HepG2 (cell line): Measurements from ENCODE around the gene SLC6A5. TPM values are rescaled to one million over a fixed set of nuclear protein-coding genes. Genes with fewer than 3 reads are reported as not detected.

Source experiments
- ASH2L ChIP-seq: fragments of 300-600, 200-600 bp; sonication (generic); IDR thresholded peaks from 2 replicates; pipeline ENCODE4 v1.7.0; 2017; ENCODE audit warnings: low read depth, mild to moderate bottlenecking, moderate library complexity, mixed read lengths, low read length; ENCODE audit not compliant: insufficient read length
- GTF3A ChIP-seq: sonication (generic); formaldehyde crosslinking; conservative IDR thresholded peaks from 2 replicates; pipeline ENCODE4 v1.4.0; 2020; ENCODE audit warnings: mild to moderate bottlenecking, missing genetic modification reagents
- HOXA5 ChIP-seq: sonication (generic); formaldehyde crosslinking; IDR thresholded peaks from 2 replicates; pipeline ENCODE4 v1.4.0; 2020; ENCODE audit warnings: missing genetic modification reagents
- MAFG ChIP-seq: sonication (generic); formaldehyde crosslinking; IDR thresholded peaks from 2 replicates; pipeline ENCODE4 v1.5.1; 2020; ENCODE audit warnings: mild to moderate bottlenecking, missing genetic modification reagents
- MEIS1 ChIP-seq: sonication (generic); formaldehyde crosslinking; IDR thresholded peaks from 2 replicates; pipeline ENCODE4 v1.9.0; 2021; ENCODE audit warnings: mild to moderate bottlenecking, missing genetic modification reagents, moderate library complexity, borderline replicate concordance
- NCOA5 ChIP-seq: sonication (generic); formaldehyde crosslinking; IDR thresholded peaks from 2 replicates; pipeline ENCODE4 v1.4.0; 2020; ENCODE audit warnings: missing genetic modification reagents
- NFE2L1 ChIP-seq: sonication (generic); formaldehyde crosslinking; IDR thresholded peaks from 2 replicates; pipeline ENCODE4 v1.4.0; 2020; ENCODE audit warnings: missing genetic modification reagents, mild to moderate bottlenecking, borderline replicate concordance
- NFIC ChIP-seq: IDR thresholded peaks from 2 replicates; pipeline ENCODE4 v1.6.1; 2012; ENCODE audit warnings: mild to moderate bottlenecking, low read length, inconsistent platforms
- POGK ChIP-seq: sonication (generic); formaldehyde crosslinking; conservative IDR thresholded peaks from 2 replicates; pipeline ENCODE4 v1.8.0; 2022; ENCODE audit warnings: mild to moderate bottlenecking, moderate library complexity, missing genetic modification reagents
- THYN1 ChIP-seq: sonication (generic); formaldehyde crosslinking; IDR thresholded peaks from 2 replicates; pipeline ENCODE4 v1.8.1; 2023; ENCODE audit warnings: low read depth, mild to moderate bottlenecking, moderate library complexity, missing genetic modification reagents, borderline replicate concordance
- TRIM22 ChIP-seq: fragments of 450-650 bp; IDR thresholded peaks from 2 replicates; pipeline ENCODE4 v1.6.1; 2017
- ZBTB4 ChIP-seq: sonication (generic); formaldehyde crosslinking; IDR thresholded peaks from 2 replicates; pipeline ENCODE4 v1.4.0; 2020; ENCODE audit warnings: missing genetic modification reagents, mild to moderate bottlenecking, borderline replicate concordance
- ZNF225 ChIP-seq: sonication (generic); formaldehyde crosslinking; IDR thresholded peaks from 2 replicates; pipeline ENCODE4 v1.4.0; 2020; ENCODE audit warnings: mild to moderate bottlenecking, missing genetic modification reagents
- ZNF430 ChIP-seq: sonication (generic); formaldehyde crosslinking; IDR thresholded peaks from 2 replicates; pipeline ENCODE4 v1.9.0; 2021; ENCODE audit warnings: mild to moderate bottlenecking, missing genetic modification reagents
- ZNF580 ChIP-seq: IDR thresholded peaks from 2 replicates; pipeline ENCODE4 v1.6.1; 2016; ENCODE audit warnings: low read depth, borderline replicate concordance
- ZNF709 ChIP-seq: sonication (generic); formaldehyde crosslinking; IDR thresholded peaks from 2 replicates; pipeline ENCODE4 v1.5.0; 2020; ENCODE audit warnings: mild to moderate bottlenecking, missing genetic modification reagents
- ZNF782 ChIP-seq: sonication (generic); formaldehyde crosslinking; IDR thresholded peaks from 2 replicates; pipeline ENCODE4 v1.4.0; 2020; ENCODE audit warnings: missing genetic modification reagents, mild to moderate bottlenecking, borderline replicate concordance
- ZNF883 ChIP-seq: sonication (generic); formaldehyde crosslinking; IDR thresholded peaks from 2 replicates; pipeline ENCODE4 v1.5.1; 2020; ENCODE audit warnings: mild to moderate bottlenecking, missing genetic modification reagents; ENCODE audit errors: not compliant biosample characterization
- polyA plus RNA-seq, 8 experiments: library from polyadenylated mRNA; depleted of rRNA in 3 of 8; stranded (reverse) in 7 of 8; unstranded in 1 of 8; fragments of >200 nt; fragmentation: Illumina TruSeq in 4 of 8; extraction: Trizol in 4 of 8; gene quantifications; 2 replicates each; pipeline versions ENCODE4 v1.2.1 to v1.2.3, GENCODE V29; 2011 to 2016; ENCODE audit warnings: low read depth in 4 of 8, missing spikeins in 1 of 8, mixed read lengths in 1 of 8; ENCODE audit not compliant: insufficient read depth in 1 of 8
- total RNA-seq, 5 experiments: library from RNA; depleted of rRNA; stranded (reverse); fragments of >200 nt; fragmentation: Illumina TruSeq; extraction: Trizol; gene quantifications; 2 replicates each; pipeline ENCODE4 v1.2.3, GENCODE V29; 2016; ENCODE audit warnings: low read depth in 1 of 5
- TF ChIP-seq, protein P1 (sequence below): sonication (generic); formaldehyde crosslinking; IDR thresholded peaks from 2 replicates; pipeline ENCODE4 v1.5.0; 2020; ENCODE audit warnings: mild to moderate bottlenecking, missing genetic modification reagents

SLC6A5 gene
- total and polyA plus RNA-seq, 2 of the 13 experiments (the other 11 are each of a cell fraction or from before 2014, with no cell fraction given) = not detected

DNA sequence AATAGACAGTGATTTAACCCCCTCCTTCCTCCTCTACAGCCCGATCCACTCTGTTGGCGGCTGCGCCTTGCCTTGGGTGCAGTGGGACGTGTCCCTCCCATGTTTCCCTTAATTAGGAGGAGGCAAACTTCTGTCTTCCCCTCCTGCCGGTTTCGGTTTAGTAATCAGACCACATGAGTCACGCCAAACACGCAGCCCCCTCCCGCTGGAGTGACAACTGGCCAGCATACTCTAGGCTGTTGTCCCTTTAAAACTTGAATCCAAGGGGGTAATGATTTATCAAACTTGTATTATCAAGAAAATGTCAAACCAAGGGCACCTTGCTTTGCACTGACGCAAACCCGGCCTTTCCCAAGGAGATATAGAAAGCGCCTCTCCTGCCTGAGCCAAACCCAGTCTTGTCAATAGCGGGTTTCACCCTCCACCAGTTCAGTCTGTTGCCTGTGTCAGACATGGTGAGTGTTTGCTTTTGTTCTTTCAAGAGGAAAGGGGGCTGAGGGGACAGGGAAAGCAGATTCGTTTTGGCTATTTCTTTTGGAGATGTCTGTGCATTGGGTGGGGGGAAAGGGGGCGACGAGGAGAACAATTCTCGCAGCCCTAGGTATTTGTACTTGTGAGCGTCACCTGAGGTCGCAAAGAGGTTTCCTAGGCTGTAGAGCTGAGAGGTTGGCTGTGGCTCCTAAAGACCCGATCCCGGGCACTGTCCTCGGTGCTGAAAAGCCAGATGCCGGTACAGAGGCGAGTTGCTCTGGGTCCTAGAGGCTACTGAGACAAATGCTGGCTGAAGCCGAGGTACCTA lies at the start of gene SLC6A5 (continued):
- TF ChIP-seq MAFG (CRISPR knock-in tag) = no peak
- TF ChIP-seq NCOA5 (CRISPR knock-in tag) = no peak
- TF ChIP-seq ZNF883 (CRISPR knock-in tag) = no peak
- no peak for TF ChIP-seq ZNF709 (CRISPR knock-in tag)
- TF ChIP-seq, protein P1, sequence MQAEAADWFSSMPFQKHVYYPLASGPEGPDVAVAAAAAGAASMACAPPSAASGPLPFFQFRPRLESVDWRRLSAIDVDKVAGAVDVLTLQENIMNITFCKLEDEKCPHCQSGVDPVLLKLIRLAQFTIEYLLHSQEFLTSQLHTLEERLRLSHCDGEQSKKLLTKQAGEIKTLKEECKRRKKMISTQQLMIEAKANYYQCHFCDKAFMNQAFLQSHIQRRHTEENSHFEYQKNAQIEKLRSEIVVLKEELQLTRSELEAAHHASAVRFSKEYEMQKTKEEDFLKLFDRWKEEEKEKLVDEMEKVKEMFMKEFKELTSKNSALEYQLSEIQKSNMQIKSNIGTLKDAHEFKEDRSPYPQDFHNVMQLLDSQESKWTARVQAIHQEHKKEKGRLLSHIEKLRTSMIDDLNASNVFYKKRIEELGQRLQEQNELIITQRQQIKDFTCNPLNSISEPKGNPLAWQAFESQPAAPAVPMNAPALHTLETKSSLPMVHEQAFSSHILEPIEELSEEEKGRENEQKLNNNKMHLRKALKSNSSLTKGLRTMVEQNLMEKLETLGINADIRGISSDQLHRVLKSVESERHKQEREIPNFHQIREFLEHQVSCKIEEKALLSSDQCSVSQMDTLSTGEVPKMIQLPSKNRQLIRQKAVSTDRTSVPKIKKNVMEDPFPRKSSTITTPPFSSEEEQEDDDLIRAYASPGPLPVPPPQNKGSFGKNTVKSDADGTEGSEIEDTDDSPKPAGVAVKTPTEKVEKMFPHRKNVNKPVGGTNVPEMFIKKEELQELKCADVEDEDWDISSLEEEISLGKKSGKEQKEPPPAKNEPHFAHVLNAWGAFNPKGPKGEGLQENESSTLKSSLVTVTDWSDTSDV (CRISPR knock-in tag) = no peak
- TF ChIP-seq ASH2L = no peak
- TF ChIP-seq ZNF782 = no peak
- no peak for TF ChIP-seq ZBTB4
- TF ChIP-seq GTF3A (CRISPR knock-in tag) = no peak
- TF ChIP-seq NFE2L1 (CRISPR knock-in tag) = no peak
- no peak for TF ChIP-seq NFIC
- no peak for TF ChIP-seq ZNF225 (CRISPR knock-in tag)
- no peak for TF ChIP-seq TRIM22
- no peak for TF ChIP-seq MEIS1 (CRISPR knock-in tag)
- no peak for TF ChIP-seq THYN1
- peak; percentile 68; the same call in 1 of the 2 replicates for TF ChIP-seq ZNF580 (CRISPR knock-in tag)
- 0 out of 2 replicates have a peak, but pooled peaks have one; percentile 26 for TF ChIP-seq POGK (CRISPR knock-in tag)
- TF ChIP-seq HOXA5 (CRISPR knock-in tag) = 0 out of 2 replicates have a peak, but pooled peaks have one; percentile 41
- 0 out of 2 replicates have a peak, but pooled peaks have one; percentile 34 for TF ChIP-seq ZNF430
